ENCODE results near the gene MAST4. TPM values are rescaled to one million over a fixed set of nuclear protein-coding genes. Genes with fewer than 3 reads are reported as not detected.

Gene MAST4
- total RNA-seq, 1 donor from 2014 or later, result 0.99 TPM

DNA sequence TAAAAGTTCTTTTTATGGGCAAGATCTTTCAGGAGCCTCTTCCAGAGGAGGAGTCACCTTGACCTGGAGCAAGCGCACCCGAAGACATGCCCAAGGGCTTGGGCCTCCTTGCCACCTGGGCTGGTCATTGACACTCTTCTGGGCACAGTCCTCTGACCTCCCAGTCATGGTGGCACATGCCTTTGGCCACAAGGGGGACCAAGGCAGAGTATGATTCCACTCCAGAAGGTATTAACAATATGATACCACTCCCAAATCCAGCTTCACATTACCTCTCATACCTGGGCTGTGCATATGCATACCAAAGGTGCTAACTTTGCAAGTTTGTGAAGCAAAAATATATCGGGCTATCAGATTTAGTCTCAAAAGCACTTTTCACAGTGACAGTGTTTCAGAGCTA is 84.6 kb downstream of the MAST4 start:
- H3K27ac Mint-ChIP-seq, result no peak overlapping the region
- peaks cover 17% of the 10 kb centered on the region for H3K4me1 ChIP-seq
- no peak overlapping the region for H2AFZ ChIP-seq (replicated peaks)
- H3K27me3 ChIP-seq, result no peaks in the 10 kb centered on the region
- H4K20me1 ChIP-seq (ENCODE audit: low read depth), result peaks cover 12% of the 10 kb centered on the region
- no peak overlapping the region for H3K4me3 Mint-ChIP-seq
- H3F3A ChIP-seq (ENCODE audit: low read depth), result peaks cover 18% of the 10 kb centered on the region
- H3K4me3 ChIP-seq, result no peak overlapping the region
- H3K9ac ChIP-seq, result no peak overlapping the region
- no peaks in the 10 kb centered on the region for H3K9me3 ChIP-seq (ENCODE audit: low read depth)
- DNase-seq (ENCODE audit: low spot score), result peak; percentile 3
- H3K4me2 ChIP-seq, result no peak overlapping the region
- H3K9me3 Mint-ChIP-seq, result no peaks in the 10 kb centered on the region
- H3K4me1 Mint-ChIP-seq, result peaks cover 17% of the 10 kb centered on the region
- H3K27me3 Mint-ChIP-seq (ENCODE audit: insufficient read depth, low read depth), result peaks cover 5% of the 10 kb centered on the region
- no peak overlapping the region for H3K27ac ChIP-seq
- H3K36me3 Mint-ChIP-seq, result no peaks in the 10 kb centered on the region
- no peaks in the 10 kb centered on the region for H3K36me3 ChIP-seq
- TF ChIP-seq CTCF (IDR thresholded peaks at IDR 0.05), result peak; percentile 39
- no peak for TF ChIP-seq EZH2 (IDR thresholded peaks at IDR 0.05)
- H3K79me2 ChIP-seq (ENCODE audit: low read depth), result no peaks in the 10 kb centered on the region

DNA sequence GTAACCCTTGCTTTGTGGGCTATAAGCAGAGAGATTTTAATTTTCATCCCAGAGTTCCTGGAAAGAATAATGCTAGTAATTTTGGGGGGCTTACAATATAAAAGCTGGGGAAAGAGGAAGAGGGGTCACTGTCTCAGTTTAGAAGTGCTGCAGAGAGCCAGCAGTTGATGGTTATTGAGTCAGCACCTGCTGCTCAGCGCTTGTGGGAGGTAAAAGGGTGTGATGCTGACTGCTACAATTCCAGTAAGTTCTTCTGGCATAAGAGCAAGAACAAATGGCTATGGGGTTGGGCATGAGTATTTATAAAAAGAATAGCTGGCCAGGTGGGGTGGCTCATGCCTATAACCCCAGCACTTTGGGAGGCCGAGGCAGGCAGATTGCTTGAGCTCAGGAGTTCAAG is 88.5 kb downstream of the MAST4 start:
- DNase-seq (ENCODE audit: low spot score), result no peak
- no peaks in the 10 kb centered on the region for H3K36me3 ChIP-seq
- H3F3A ChIP-seq (ENCODE audit: low read depth), result peaks cover 12% of the 10 kb centered on the region
- no peak overlapping the region for H3K4me3 ChIP-seq
- Mint-ChIP-seq H3K36me3 (no peaks in the 10 kb centered on the region), H3K9me3 (no peaks in the 10 kb centered on the region), H3K27me3 (ENCODE audit: insufficient read depth, low read depth) (no peaks in the 10 kb centered on the region), H3K4me1 (peaks cover 12% of the 10 kb centered on the region), H3K4me3 (no peak overlapping the region), H3K27ac (no peak overlapping the region)
- peaks cover 13% of the 10 kb centered on the region for H3K4me1 ChIP-seq
- H3K27ac ChIP-seq, result no peak overlapping the region
- H3K9ac ChIP-seq, result no peak overlapping the region
- H2AFZ ChIP-seq (replicated peaks), result no peak overlapping the region
- no peak for TF ChIP-seq EZH2 (IDR thresholded peaks at IDR 0.05)
- TF ChIP-seq CTCF (IDR thresholded peaks at IDR 0.05), result no peak
- TF ChIP-seq EZH2phosphoT487 (IDR thresholded peaks at IDR 0.05), result no peak
- H4K20me1 ChIP-seq (ENCODE audit: low read depth), result peaks cover 11% of the 10 kb centered on the region
- H3K27me3 ChIP-seq, result no peaks in the 10 kb centered on the region
- no peaks in the 10 kb centered on the region for H3K79me2 ChIP-seq (ENCODE audit: low read depth)
- no peak overlapping the region for H3K4me2 ChIP-seq
- H3K9me3 ChIP-seq (ENCODE audit: low read depth), result no peaks in the 10 kb centered on the region

- Histone ChIP-seq H3K4me3 (no peak overlapping the region), H3K9ac (no peak overlapping the region), H3K4me2 (no peak overlapping the region), H3F3A (ENCODE audit: low read depth) (no peaks in the 10 kb centered on the region), H3K36me3 (no peaks in the 10 kb centered on the region), H3K4me1 (no peaks in the 10 kb centered on the region), H3K27me3 (peaks cover 4% of the 10 kb centered on the region), H3K27ac (no peak overlapping the region), H2AFZ (replicated peaks) (no peak overlapping the region), H4K20me1 (ENCODE audit: low read depth) (no peaks in the 10 kb centered on the region), H3K9me3 (ENCODE audit: low read depth) (no peaks in the 10 kb centered on the region), H3K79me2 (ENCODE audit: low read depth) (no peaks in the 10 kb centered on the region)
- Mint-ChIP-seq H3K4me3 (no peak overlapping the region), H3K9me3 (peaks cover under 1% of the 10 kb centered on the region), H3K27ac (no peak overlapping the region), H3K36me3 (no peaks in the 10 kb centered on the region), H3K27me3 (ENCODE audit: insufficient read depth, low read depth) (no peaks in the 10 kb centered on the region), H3K4me1 (peaks cover 3% of the 10 kb centered on the region)
- DNase-seq (ENCODE audit: low spot score), result no peak
- TF ChIP-seq EZH2phosphoT487 (IDR thresholded peaks at IDR 0.05), result no peak
- no peak for TF ChIP-seq CTCF (IDR thresholded peaks at IDR 0.05)
- no peak for TF ChIP-seq EZH2 (IDR thresholded peaks at IDR 0.05)
Observed at GRCh38 chr5:66689522-66690220, 93.5 kb downstream of the MAST4 start.

All from neural progenitor cell (in vitro differentiated cells).